Osteocyte (in vitro differentiated cells): ENCODE data around the gene MEF2B. TPM values are rescaled to one million over a fixed set of nuclear protein-coding genes. Genes with fewer than 3 reads are reported as not detected.

Experiments
- DNase-seq: peaks from one replicate; pipeline ENCODE4 v3.0.0; 2021; ENCODE audit warnings: mixed read lengths; ENCODE audit not compliant: unreplicated experiment; ENCODE audit errors: extremely low spot score
- H3K27ac Mint-ChIP-seq: one replicate; pipeline ENCODE4 v1.8.0; 2021; ENCODE audit warnings: mild to moderate bottlenecking, mixed read lengths; ENCODE audit not compliant: unreplicated experiment
- H3K27me3 Mint-ChIP-seq: one replicate; pipeline ENCODE4 v1.8.0; 2021; ENCODE audit warnings: mixed read lengths; ENCODE audit not compliant: unreplicated experiment
- H3K36me3 Mint-ChIP-seq: one replicate; pipeline ENCODE4 v1.8.0; 2021; ENCODE audit warnings: mixed read lengths; ENCODE audit not compliant: unreplicated experiment
- H3K4me1 Mint-ChIP-seq: one replicate; pipeline ENCODE4 v1.8.0; 2021; ENCODE audit warnings: mixed read lengths; ENCODE audit not compliant: unreplicated experiment
- H3K4me3 Mint-ChIP-seq: one replicate; pipeline ENCODE4 v1.8.0; 2021; ENCODE audit warnings: mild to moderate bottlenecking, moderate library complexity, mixed read lengths; ENCODE audit not compliant: unreplicated experiment
- H3K9me3 Mint-ChIP-seq: one replicate; pipeline ENCODE4 v1.8.0; 2021; ENCODE audit warnings: mixed read lengths; ENCODE audit not compliant: unreplicated experiment
- CTCF ChIP-seq: fragments of 200-600 bp; sonication (generic); IDR thresholded peaks from 2 replicates; pipeline ENCODE4 v1.5.0; 2021; ENCODE audit warnings: antibody characterized with exemption, mild to moderate bottlenecking, moderate library complexity
- total RNA-seq: library from RNA; stranded (reverse); gene quantifications from 2 replicates; pipeline ENCODE4 v1.2.1, GENCODE V29; 2021

The MEF2B gene
- total RNA-seq, 1 donor from 2014 or later, result 1.6 TPM

DNA sequence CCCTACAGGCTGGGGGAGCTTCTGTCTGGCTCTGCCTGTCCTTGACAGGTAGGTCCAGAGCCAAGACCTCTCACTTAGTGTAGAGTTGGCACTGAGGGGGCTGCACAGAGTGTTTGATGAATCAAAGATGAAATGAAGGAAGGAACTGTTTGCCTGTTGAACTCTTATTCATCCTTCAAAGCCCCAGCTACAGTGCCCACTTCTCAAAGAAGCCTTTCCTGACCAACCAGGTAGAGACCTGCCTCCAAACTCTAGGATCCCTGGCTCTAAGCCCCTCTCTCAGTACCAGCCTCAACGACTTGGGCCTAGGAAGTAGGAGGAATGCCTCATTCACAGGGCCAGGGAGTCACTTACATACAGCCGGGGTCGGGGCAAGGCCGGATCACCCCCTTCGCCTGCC, 22.7 kb downstream of the MEF2B start:
- no peak for DNase-seq
- Mint-ChIP-seq H3K9me3 (no peaks in the 10 kb centered on the region), H3K27ac (no peak overlapping the region), H3K4me3 (no peak overlapping the region), H3K36me3 (no peaks in the 10 kb centered on the region), H3K4me1 (no peaks in the 10 kb centered on the region), H3K27me3 (no peaks in the 10 kb centered on the region)
- TF ChIP-seq CTCF, result no peak

DNA sequence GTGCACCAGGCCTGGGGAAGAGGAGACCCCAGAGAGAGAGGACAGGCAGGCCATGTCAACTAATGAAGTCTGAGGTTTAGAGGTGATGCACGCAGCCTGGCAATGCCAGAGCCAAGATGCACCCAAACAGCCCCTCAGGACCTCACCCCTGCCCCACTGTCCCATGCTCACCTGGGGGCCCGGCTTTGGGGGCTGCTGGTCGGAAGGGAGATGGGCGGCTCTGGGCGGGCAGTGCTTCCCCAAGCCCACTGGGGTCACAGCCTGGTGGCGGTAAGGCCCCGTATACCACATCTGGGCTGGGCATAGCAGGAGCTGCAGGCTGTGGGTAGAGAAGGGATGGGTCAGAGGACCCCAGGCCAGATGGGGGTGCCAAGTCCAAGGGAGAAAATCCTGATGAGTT, 23.2 kb downstream of the MEF2B start:
- DNase-seq, result no peak
- Mint-ChIP-seq H3K9me3 (no peaks in the 10 kb centered on the region), H3K36me3 (no peaks in the 10 kb centered on the region), H3K27me3 (peaks cover 3% of the 10 kb centered on the region), H3K4me3 (no peak overlapping the region), H3K27ac (no peak overlapping the region), H3K4me1 (no peaks in the 10 kb centered on the region)
- TF ChIP-seq CTCF, result no peak

GRCh38 chr19:19145684-19146608, 24.1 kb downstream of the MEF2B start:
- Mint-ChIP-seq H3K27me3 (peaks cover 3% of the 10 kb centered on the region), H3K4me1 (no peaks in the 10 kb centered on the region), H3K4me3 (no peak overlapping the region), H3K27ac (no peak overlapping the region), H3K36me3 (no peaks in the 10 kb centered on the region), H3K9me3 (no peaks in the 10 kb centered on the region)
- DNase-seq, result peak; percentile 93
- TF ChIP-seq CTCF, result peak; percentile 86

DNA sequence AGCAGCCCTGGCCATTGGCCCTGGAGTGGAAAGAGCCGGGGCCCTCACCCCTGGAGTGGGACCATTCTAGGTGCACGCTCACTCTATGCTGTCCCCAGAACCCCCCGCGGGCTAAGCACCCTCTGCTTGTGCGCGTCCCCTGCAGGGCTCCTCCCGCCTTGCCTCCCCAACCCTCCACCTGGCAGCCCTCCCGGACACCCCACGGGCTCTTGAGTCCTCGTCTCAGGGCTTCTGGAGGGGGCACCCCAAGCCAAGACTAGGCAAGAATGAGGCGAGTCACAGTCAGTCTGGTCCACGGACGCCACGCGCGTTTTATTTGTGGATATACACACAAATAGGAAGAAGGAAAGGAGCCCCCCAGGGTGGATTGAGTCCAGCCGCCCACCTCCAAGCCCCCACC, 24.8 kb downstream of the MEF2B start:
- Mint-ChIP-seq H3K4me3 (no peak overlapping the region), H3K9me3 (no peaks in the 10 kb centered on the region), H3K27me3 (peaks cover 3% of the 10 kb centered on the region), H3K4me1 (no peaks in the 10 kb centered on the region), H3K27ac (peak overlapping the region; percentile 18), H3K36me3 (no peaks in the 10 kb centered on the region)
- DNase-seq, result no peak
- TF ChIP-seq CTCF, result no peak

GRCh38 chr19:19142347-19142746, 27.7 kb downstream of the MEF2B start:
- Mint-ChIP-seq H3K27me3 (peaks cover 3% of the 10 kb centered on the region), H3K27ac (no peak overlapping the region), H3K9me3 (no peaks in the 10 kb centered on the region), H3K4me1 (peaks cover 13% of the 10 kb centered on the region), H3K36me3 (no peaks in the 10 kb centered on the region), H3K4me3 (no peak overlapping the region)
- no peak for TF ChIP-seq CTCF
- no peak for DNase-seq
